Ureter (tissue), 1 donor: ENCODE measurements around the gene CCR6. TPM values are rescaled to one million over a fixed set of nuclear protein-coding genes. Genes with fewer than 3 reads are reported as not detected.

Experiments used
- DNase-seq: peaks from one replicate; pipeline ENCODE4 v3.0.0-alpha.2; 2020; ENCODE audit warnings: low spot score
- total RNA-seq: library from RNA; stranded (reverse); gene quantifications from one replicate; pipeline ENCODE4 v1.2.4, GENCODE V29; 2023
- donor health status: DM: yes; HTN: yes; CAD: no.

CCR6 gene
- total RNA-seq, 1 donor from 2014 or later = not detected

DNA sequence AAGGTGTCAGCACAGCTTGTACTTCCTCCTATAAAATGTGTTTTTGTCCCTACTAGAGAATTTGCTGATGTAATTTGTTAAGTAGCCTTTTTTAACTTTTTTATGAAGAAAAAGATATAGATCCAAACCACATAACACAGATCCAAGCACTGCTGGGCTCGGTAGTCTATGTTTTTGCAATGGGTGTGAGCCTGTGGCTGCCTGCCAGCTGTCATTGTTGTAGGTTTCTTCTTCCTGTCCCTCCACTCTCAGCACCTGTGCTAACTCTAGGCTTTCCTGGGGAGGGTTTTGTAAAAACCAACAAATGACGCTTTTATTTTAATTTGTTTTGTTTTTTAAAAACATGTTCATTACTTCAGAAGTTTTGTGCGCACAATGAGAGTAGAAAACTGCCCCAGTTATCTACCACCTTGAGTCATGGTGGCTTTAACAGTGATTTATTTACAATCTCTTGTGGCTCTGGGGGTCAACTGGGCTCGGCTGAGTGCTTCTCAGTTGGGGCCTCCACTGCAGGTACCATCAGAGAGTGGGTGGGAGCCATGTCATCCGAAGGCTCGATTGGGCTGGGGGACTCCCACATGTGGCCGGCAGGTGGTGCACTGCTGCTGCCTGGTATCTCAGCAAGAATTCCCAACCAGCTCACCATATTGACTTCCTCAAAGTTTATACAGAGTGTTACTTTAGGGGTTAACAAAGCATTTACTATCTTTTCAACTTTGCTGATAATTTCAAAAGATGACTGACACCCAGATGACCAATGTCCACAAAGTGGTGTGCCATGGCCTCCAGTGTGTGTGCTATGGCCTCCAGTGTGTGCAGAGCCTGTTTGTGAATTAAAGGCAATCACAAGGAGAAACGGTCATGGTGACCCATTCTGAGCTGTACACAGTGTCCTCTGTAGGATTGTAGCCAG, 3.0 kb upstream of the CCR6 start:
- DNase-seq = no peak

DNA sequence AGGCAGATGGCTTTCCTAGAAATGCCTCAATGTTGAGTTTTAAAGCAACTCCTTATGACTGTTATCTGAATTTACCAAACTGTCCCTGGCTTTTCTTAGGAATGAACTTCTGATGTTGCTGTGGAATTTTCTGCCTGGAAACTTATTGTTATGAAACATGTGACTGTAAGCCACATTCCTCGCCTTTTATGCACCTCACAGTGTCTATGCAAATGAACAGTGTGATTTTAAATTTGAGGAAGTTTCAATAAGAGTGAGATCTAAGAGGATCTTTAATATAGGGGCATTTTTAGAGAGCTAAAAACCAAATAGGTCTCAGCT, 2.4 kb upstream of the CCR6 start:
- DNase-seq = no peak

DNA sequence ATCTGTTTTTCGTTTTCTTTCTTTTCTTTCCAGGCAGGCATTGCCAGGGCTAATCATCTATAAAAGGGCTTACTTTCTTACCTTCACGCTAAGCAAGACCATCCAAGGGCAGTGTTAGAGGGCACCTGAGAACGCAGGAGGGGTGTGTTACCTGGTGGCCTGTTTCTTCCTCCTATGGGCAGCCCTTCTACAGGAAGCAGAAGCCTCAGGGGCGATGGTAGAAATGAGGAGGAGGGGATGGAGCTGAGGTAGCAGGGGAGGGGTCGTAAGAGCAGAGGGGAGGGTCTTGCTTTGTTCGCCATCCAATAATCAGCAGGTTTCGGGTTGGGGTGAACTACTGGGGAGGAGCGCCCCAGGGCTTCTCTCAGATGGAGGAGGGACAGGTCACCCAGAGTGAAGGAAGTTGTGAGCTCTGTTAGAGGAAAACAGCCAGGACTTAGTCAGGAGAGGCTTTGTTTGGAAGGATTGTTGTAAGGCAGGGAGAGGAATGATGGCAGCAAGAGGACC, 1.5 kb upstream of the CCR6 start:
- DNase-seq = no peak

DNA sequence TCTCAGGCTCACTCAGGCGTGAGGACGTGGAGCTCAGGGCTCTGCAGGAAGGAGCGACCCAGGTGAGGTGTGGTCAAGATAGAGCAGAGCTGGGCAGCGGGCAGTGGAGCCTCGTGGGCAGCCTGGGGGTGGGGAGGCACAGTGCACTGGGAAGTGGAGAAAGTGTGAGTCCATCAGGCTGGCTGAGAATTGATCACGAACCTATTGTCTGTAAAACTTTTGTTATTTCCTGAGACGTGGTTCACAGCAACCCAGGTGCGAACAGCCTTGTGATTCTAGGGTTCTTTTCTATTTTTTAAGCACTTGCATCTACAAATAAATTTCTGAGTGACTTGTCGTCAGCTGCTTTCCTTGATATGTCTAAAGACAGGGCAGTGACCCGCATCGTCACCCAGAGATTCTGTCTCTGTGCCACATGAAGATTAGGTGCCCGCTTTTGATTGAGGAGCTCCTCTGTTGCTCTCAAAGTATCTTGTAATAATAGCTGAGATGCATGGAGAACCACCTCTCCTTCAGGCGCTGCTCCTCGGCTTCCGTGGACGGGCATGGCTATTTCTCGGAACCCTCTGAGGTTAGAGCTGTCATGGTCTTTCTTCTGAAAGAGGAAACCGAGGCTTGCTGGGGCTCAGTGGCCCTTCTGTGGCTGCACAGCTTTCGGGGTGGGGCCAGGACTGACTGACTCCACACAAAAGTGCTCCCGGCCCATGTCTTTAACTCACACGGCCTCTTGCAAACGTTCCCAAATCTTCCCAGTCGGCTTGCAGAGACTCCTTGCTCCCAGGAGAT, 662 bp upstream of the CCR6 start:
- DNase-seq = no peak

DNA sequence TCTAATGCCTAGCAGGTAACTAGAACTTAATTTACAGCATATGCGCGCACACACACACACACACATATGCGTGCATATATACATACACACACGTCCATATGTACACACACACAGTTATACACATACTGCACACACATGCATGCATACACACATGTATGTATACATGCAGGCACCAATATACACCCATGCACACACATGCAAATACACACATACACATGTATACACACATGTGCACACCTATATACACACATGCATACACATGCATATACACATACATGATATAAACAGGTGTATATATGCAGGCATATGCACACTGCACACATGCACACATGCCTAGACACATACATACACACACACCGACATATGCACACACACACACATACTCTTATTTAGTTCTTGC, 1.9 kb downstream of the CCR6 start:
- no peak for DNase-seq

DNA sequence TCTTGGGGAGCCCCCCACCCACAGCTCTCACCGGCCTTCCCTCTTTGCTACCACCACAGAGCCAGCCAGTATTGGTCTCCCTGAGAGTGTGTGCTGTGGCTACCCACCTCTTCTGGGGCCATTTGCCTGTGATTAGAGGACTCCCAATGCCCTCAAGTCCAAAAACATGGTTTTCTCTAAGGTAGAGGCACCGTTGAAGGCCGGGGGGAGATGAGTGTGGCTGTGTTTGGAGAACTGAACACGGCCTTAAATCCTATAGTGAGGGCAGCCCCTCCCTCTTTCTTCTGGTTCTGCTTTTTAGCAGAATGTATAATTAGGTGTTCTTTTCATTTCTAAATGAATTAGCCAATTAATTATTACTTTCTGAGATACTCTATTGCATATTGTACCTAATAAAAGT, 2.5 kb downstream of the CCR6 start:
- no peak for DNase-seq

DNA sequence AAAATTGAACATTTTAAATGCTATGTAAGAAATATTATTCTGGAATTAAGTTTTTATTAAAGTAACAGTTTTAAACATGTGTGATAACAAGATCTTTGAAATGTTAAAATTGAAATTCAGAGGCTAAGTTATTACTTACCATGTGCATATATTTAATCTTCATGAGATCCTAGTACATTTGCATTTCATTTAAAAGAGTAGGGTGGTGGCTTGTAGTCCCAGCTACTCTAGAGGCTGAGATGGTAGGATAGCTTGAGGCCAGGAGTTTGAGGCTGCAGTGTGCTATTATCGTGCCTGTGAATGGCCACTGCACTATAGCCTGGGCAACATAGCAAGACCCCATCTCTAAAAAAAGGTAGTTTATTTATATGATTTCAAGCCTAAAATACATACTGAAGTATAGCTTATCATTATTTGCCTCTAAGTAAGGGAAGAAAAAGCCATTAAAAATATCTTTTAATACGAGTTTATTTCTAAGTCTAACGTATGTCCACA, 3.0 kb downstream of the CCR6 start:
- no peak for DNase-seq

DNA sequence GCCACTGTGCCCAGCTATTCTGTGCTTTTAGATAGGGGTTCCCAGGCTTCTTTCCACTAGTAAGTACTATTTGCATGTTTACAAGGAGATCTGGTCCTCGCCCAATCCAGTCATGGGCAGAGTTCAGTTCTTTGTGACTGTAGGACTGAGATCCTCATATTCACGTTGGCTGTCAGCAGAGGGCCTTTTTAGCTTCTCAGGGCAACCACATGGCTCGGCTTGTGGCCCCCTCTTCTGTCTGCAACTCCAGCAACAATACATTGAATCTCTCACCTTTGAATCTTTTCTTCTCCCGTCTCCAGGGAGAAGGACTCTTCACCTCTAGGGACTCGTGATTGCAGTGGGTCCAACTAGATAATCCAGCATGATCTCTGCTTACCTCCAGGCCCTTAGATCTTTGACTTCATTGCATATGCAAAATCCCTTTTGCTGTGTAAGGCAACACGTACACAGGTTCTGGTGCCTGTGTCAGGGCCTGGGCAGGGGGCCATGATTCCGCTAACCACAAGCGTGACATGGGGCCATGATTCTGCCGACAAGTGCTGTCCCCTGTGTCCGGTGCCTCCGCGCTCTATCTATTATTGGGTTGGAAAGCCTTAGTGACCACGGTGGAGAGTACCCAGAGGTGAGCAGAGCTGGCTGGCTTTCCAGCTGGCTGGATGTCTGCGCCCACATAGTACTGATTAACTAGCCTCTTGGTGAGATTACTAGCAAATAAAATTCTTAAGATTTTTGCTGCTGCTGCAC, 5.1 kb downstream of the CCR6 start:
- DNase-seq = no peak

DNA sequence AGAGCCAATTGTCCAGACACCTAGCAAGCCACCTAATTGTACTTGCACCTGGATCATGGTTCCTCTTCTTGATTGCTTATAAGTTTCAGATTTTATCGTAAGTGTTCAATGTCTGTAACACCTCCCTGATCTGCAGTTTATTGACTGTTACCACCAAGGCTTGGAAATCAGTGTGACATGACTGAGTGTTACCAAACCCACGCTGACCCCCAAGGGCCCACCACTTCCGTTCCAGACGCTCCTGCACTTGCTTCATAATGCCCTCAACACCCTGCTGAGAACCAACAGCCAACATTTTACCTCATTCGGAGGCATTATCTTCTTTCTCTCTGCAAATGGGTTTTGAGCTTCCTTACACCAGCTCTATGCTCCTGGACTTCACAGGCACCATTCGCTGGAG, 6.3 kb downstream of the CCR6 start:
- DNase-seq = no peak

DNA sequence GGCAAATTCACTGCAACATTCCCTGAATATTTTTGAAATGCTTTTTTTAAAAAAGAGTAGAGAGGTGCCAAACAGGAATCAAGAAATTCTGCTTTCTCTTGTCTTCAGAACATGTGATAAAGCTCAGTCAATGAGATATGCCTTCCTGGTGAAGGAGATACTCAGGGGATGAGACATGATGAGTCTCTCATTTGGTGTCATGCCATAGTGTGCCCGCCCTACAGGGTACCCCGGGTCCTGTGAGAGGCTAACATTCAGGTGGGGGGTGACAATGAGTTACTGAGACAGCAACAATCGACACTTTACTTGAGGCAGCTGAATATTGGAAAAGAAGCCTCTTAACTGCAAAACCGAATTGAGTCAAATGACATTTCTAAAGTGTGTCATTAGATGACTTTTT, 6.7 kb downstream of the CCR6 start:
- no peak for DNase-seq

DNA sequence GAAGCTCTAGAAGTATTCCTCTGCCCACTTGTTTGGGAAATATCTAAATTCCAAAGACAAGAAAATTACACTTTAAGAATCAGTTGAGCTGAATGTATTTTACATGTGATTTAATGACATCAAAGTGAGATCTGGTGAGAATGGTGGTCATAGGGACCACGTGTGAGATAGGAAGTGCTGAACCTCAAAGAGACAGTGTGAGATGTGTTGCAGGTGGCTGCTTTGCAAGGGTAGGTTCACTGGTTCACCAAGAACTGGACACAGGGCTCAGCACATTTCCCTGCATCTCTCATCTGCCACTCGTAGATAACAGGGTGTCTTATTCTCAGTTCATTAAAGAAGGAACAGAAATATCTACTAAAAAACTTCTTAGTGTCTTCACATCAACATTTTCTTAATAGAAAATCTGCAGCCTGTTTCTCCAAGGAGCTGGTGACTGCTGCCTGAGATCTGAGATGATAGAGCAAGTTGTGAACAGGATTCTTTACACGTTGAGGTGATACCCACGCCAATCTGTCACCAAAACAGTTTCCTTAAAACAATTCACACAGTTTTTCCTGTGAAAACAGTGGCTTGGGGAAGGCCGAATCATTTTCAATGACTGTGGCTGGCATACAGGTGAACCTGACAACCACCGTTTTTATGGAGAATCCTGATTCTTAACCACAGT, 7.2 kb downstream of the CCR6 start:
- no peak for DNase-seq

DNA sequence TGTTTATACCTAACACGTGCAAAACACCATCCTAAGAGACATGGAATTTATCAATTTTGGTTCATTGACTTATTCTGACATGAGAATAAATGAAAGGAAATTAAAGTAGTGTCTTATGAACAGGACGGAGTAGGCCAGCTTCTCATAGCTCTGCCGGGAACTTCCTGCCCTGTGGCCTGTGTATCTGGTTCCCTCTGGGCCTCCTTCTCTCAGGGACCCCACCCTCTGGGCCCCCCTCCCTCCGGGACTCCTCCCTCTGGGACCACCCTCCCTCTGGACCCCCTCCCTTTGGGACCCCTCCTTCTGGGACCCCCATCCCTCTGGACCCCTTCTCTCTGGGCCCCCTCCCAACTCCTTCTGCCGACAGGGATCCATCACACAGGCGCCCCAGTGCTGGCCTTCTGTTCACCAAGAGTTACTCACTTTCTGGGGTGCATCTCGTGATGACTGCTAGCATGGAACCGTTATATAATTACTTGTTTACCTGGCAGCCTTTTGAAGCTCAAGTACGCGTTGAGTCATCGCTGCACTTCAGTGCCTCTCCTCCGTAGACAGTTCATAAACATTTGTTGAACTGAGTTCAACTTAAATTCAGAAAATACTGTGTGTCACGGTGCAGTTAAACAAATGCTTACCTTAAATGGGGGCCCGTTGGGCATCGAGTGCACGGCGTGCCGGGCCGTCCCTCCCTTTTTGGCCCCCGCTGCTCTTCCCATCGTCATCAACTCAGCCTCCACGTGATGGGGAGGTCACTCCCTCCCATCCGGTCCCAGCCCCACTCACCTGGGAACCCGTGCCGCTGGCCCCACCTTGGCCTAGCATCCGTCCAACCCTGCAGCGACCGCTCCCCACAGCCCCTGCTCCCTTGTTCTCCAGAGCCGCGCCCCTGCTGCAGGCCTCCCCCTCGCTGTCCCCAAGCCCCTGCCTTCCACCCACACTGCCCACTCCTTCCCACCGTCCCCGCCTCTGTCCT, 8.1 kb downstream of the CCR6 start:
- DNase-seq = no peak

DNA sequence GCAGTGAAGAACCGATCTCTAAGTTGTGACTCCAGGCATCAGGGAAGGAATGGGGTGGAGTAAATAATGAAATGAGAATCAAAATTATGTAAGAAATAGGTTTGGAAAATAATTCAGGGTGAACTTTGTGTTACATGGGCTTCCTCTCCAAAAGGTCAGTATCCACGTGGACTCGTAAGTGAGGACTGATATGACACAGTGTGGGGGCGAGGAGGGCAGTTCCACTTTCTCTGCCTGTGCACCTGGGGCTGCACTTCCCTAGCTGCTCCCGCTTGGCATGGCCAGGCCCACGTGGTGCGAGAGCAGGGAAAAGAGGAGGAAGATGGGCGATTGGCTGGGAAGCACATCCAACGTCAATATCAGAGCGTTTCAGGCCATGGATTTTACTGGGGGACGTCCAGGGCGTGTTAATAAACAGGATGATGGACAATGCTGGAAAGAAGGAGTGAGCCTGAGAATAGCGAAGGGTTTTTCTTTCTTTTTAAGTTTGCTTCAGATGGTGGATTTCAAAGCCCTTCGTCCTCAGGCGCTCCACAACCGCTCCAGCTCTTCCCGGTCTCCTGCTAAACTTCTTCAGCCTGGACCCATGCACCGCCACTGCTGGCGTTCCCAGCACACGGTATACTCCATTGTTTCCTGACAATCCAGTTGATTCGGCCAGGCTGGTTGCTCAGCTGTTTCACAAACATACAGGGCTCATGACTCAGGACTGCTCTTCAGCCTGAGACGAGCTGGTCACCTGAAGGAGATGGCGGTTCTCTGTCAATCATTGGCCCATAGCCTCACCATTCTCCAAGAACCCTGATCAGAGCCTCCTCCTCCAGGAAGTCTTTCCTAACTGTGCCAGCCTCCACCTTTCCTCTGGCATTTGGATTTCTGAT, 11.8 kb downstream of the CCR6 start:
- no peak for DNase-seq

DNA sequence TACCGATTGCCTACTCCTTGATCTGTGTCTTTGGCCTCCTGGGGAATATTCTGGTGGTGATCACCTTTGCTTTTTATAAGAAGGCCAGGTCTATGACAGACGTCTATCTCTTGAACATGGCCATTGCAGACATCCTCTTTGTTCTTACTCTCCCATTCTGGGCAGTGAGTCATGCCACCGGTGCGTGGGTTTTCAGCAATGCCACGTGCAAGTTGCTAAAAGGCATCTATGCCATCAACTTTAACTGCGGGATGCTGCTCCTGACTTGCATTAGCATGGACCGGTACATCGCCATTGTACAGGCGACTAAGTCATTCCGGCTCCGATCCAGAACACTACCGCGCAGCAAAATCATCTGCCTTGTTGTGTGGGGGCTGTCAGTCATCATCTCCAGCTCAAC, 13.5 kb downstream of the CCR6 start:
- DNase-seq = no peak

DNA sequence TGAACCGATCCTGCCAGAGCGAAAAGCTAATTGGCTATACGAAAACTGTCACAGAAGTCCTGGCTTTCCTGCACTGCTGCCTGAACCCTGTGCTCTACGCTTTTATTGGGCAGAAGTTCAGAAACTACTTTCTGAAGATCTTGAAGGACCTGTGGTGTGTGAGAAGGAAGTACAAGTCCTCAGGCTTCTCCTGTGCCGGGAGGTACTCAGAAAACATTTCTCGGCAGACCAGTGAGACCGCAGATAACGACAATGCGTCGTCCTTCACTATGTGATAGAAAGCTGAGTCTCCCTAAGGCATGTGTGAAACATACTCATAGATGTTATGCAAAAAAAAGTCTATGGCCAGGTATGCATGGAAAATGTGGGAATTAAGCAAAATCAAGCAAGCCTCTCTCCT, 14.2 kb downstream of the CCR6 start:
- no peak for DNase-seq

DNA sequence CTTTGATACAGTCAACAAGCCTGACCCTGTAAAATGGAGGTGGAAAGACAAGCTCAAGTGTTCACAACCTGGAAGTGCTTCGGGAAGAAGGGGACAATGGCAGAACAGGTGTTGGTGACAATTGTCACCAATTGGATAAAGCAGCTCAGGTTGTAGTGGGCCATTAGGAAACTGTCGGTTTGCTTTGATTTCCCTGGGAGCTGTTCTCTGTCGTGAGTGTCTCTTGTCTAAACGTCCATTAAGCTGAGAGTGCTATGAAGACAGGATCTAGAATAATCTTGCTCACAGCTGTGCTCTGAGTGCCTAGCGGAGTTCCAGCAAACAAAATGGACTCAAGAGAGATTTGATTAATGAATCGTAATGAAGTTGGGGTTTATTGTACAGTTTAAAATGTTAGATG, 15.0 kb downstream of the CCR6 start:
- DNase-seq = no peak

DNA sequence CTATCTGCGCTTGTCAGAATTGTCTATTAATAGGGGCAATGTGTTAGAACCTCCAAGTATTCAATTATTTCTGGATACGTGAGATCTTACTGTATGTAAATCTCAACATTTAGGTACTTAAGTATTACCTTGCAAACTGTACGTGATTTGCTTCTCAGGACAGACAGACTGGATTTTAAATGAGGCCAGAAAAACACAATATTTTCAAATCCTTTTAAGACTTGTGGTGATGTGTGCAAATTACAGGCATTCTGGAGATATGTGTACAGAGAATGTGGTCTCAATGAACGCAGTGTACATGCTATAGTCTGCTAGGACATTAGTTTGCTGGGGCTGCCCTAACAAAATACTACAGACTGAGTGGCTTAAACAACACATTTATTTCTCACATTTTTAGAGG, 16.9 kb downstream of the CCR6 start:
- DNase-seq = no peak

DNA sequence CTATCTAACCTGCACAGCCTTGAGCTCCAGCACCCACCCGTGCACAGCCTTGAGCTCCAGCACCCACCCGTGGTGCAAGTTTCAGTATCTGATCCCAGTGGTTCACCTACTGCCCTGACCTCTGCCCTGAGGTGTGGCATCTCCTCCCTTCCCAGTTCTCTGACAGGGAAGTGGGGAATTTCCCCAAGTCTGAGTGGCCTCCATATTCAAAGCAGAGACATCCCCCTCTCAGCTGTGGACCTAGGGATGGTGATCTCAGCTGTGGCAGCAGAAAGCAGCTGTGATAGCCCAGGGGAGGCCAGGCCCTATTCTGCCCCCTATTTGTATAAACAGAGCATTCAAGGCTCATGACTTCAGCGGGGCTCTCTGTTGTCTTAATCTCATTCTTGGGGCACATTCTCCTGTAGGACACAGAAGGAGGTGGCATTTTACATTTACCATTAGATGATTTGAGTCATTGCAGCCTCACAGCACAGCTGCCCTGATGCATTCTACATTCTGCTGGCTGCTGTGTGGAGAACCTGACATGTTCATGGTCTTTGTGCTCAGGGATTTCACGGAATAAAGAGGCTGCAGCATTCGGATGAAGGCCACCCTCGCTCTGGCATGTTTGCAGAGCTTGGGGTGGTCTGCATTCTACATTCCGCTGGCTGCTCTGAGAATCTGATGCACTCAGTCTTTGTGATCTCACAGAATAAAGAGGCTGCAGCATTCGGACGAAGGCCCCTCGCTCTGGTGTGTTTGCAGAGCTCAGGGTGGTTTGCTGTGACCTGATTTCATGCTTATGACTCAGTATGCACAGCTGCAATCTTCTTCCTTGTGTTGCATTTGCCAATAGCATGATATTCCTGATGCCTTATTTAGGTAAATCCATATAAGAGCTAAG, 17.9 kb downstream of the CCR6 start:
- DNase-seq = no peak
